K562 (cell line): ENCODE measurements around the gene MTG1. TPM values are rescaled to one million over a fixed set of nuclear protein-coding genes. Genes with fewer than 3 reads are reported as not detected.
A peak's percentile ranks its signal among the peaks of the same experiment; 100 is the strongest.

Experiments used
- CBFA2T3 ChIP-seq: fragments of 450-650 bp; IDR thresholded peaks from 2 replicates; pipeline ENCODE4 v1.6.1; 2017
- E2F8 ChIP-seq: fragments of 450-650 bp; IDR thresholded peaks from 2 replicates; pipeline ENCODE4 v1.7.1; 2018; ENCODE audit warnings: mild to moderate bottlenecking, low read depth; ENCODE audit not compliant: partially characterized antibody
- FOXK1 ChIP-seq: sonication (generic); formaldehyde crosslinking; IDR thresholded peaks from 2 replicates; pipeline ENCODE4 v1.8.0; 2022; ENCODE audit warnings: missing genetic modification reagents, mild to moderate bottlenecking, borderline replicate concordance
- HMGXB4 ChIP-seq: sonication (generic); formaldehyde crosslinking; IDR thresholded peaks from 2 replicates; pipeline ENCODE4 v1.8.1; 2023; ENCODE audit warnings: mild to moderate bottlenecking, missing genetic modification reagents
- L3MBTL2 ChIP-seq: fragments of 450-650 bp; IDR thresholded peaks from 2 replicates; pipeline ENCODE4 v1.6.1; 2016; ENCODE audit warnings: mild to moderate bottlenecking, moderate library complexity
- MAX ChIP-seq: sonication (generic); formaldehyde crosslinking; IDR thresholded peaks from 2 replicates; pipeline ENCODE4 v1.9.0; 2022; ENCODE audit warnings: mild to moderate bottlenecking, missing genetic modification reagents
- NELFE ChIP-seq: IDR thresholded peaks from 2 replicates; pipeline ENCODE4 v1.6.1; 2011; ENCODE audit warnings: mild to moderate bottlenecking; ENCODE audit not compliant: insufficient read depth, insufficient read length
- POLR2AphosphoS5 ChIP-seq: IDR thresholded peaks from 2 replicates; pipeline ENCODE4 v1.6.1; 2011; ENCODE audit warnings: mild to moderate bottlenecking, low read depth, low read length, moderate library complexity; ENCODE audit not compliant: control insufficient read depth, insufficient read depth
- SMARCE1 ChIP-seq: fragments of 450-650 bp; IDR thresholded peaks from 2 replicates; pipeline ENCODE4 v1.7.1; 2016; ENCODE audit warnings: mild to moderate bottlenecking
- TAL1 ChIP-seq: fragments of 450-650 bp; IDR thresholded peaks from 2 replicates; pipeline ENCODE4 v1.6.1; 2016; ENCODE audit warnings: mild to moderate bottlenecking
- TCF3 ChIP-seq: sonication (generic); formaldehyde crosslinking; IDR thresholded peaks from 2 replicates; pipeline ENCODE4 v1.4.0; 2020; ENCODE audit warnings: mild to moderate bottlenecking, missing genetic modification reagents
- polyA plus RNA-seq, 8 experiments: library from polyadenylated mRNA; depleted of rRNA in 4 of 8; stranded (reverse) in 5 of 8; unstranded in 3 of 8; fragments of >200 nt; fragmentation: Nextera tagmentation in 2 of 8; fragmentation: Illumina TruSeq in 1 of 8; extraction: Ambion mirVana in 2 of 8; extraction: Trizol in 1 of 8; gene quantifications; 2 replicates each; pipeline versions ENCODE4 v1.2.1 to v1.2.3, GENCODE V29; 2011 to 2014; ENCODE audit warnings: inconsistent platforms in 1 of 8, missing spikeins in 1 of 8
- total RNA-seq, 7 experiments: library from RNA; depleted of rRNA in 6 of 7; stranded (reverse); fragments of >200 nt in 6 of 7; fragmentation: Illumina TruSeq in 2 of 7; extraction: Trizol in 2 of 7; gene quantifications; 2 replicates each; pipeline versions ENCODE4 v1.2.1 to v1.2.3, GENCODE V29; 2011 to 2021; ENCODE audit warnings: low replicate concordance in 1 of 7

MTG1 gene
- total and polyA plus RNA-seq, 9 of the 15 experiments (the other 6 are each of a cell fraction or from before 2014, with no cell fraction given): 2.8 to 28.2 (median 15.4) TPM

GRCh38 chr10:133359972-133360610 is 33.9 kb upstream of the MTG1 start (continued):
- peak; percentile 88 for TF ChIP-seq E2F8
- peak; percentile 64; the same call in 1 of the 2 replicates for TF ChIP-seq SMARCE1
- TF ChIP-seq L3MBTL2: peak; percentile 93
- no peak for TF ChIP-seq HMGXB4 (CRISPR knock-in tag)
- TF ChIP-seq TCF3 (CRISPR knock-in tag): peak; percentile 74
- TF ChIP-seq NELFE: no peak
- peak; percentile 47; the same call in 1 of the 2 replicates for TF ChIP-seq POLR2AphosphoS5
- peak; percentile 86 for TF ChIP-seq CBFA2T3
- peak; percentile 89 for TF ChIP-seq MAX (CRISPR knock-in tag)
- TF ChIP-seq FOXK1 (CRISPR knock-in tag): 0 out of 2 replicates have a peak, but pooled peaks have one; percentile 56
- TF ChIP-seq TAL1: peak; percentile 73
